Karpas-422 (cell line): ENCODE results near the gene CRB2. TPM values are rescaled to one million over a fixed set of nuclear protein-coding genes. Genes with fewer than 3 reads are reported as not detected.

Experiments used
- DNase-seq: peaks from one replicate; pipeline ENCODE4 v3.0.0-alpha.2; 2015
- H2AFZ ChIP-seq: fragments of 200-600 bp; sonication (generic); 2 replicates; pipeline ENCODE4 v1.6.1; 2014; ENCODE audit warnings: antibody characterized with exemption, low read length, mixed read lengths
- H3K27ac ChIP-seq: fragments of 200-600 bp; sonication (generic); 2 replicates; pipeline ENCODE4 v1.5.1; 2014; ENCODE audit warnings: mild to moderate bottlenecking, low read length, moderate library complexity
- H3K27me3 ChIP-seq: fragments of 200-600 bp; sonication (generic); 2 replicates; pipeline ENCODE4 v1.6.1; 2014; ENCODE audit warnings: low read length, mixed read lengths
- H3K36me3 ChIP-seq: fragments of 200-600 bp; sonication (generic); 2 replicates; pipeline ENCODE4 v1.6.1; 2014; ENCODE audit warnings: low read length, mixed read lengths; ENCODE audit not compliant: insufficient read depth
- H3K4me1 ChIP-seq: fragments of 200-600 bp; sonication (generic); 2 replicates; pipeline ENCODE4 v1.6.1; 2014; ENCODE audit warnings: mild to moderate bottlenecking, low read length, mixed read lengths
- H3K4me2 ChIP-seq: fragments of 200-600 bp; sonication (generic); 2 replicates; pipeline ENCODE4 v1.6.1; 2014; ENCODE audit warnings: low read length, low read depth, mild to moderate bottlenecking; ENCODE audit not compliant: poor library complexity, severe bottlenecking
- H3K4me3 ChIP-seq: fragments of 200-600 bp; sonication (generic); 2 replicates; pipeline ENCODE4 v1.5.1; 2014; ENCODE audit warnings: mild to moderate bottlenecking, antibody characterized with exemption, low read length, mixed read lengths
- H3K79me2 ChIP-seq: fragments of 200-600 bp; sonication (generic); 2 replicates; pipeline ENCODE4 v1.6.1; 2014; ENCODE audit warnings: mild to moderate bottlenecking, low read length, mixed read lengths
- H3K9ac ChIP-seq: fragments of 200-600 bp; sonication (generic); 2 replicates; pipeline ENCODE4 v1.6.0; 2014; ENCODE audit warnings: low read length
- H3K9me2 ChIP-seq: fragments of 200-600 bp; sonication (generic), shearing (Covaris generic); replicated peaks from 2 replicates; pipeline ENCODE4 v1.6.0; 2014; ENCODE audit warnings: mild to moderate bottlenecking, low read length, moderate library complexity; ENCODE audit not compliant: insufficient read depth
- H3K9me3 ChIP-seq: fragments of 300-700, 200-600 bp; sonication (generic); 2 replicates; pipeline ENCODE4 v1.6.1; 2014; ENCODE audit warnings: low read length, mixed read lengths
- H4K20me1 ChIP-seq: fragments of 200-600 bp; sonication (generic); 2 replicates; pipeline ENCODE4 v1.6.1; 2014; ENCODE audit warnings: mild to moderate bottlenecking, antibody characterized with exemption, low read length, low read depth; ENCODE audit not compliant: insufficient read depth
- total RNA-seq: library from RNA; depleted of rRNA; stranded (reverse); fragments of >200 nt; shearing (Covaris generic); gene quantifications from 2 replicates; pipeline ENCODE4 v1.2.3, GENCODE V29; 2014; ENCODE audit warnings: low replicate concordance

CRB2 gene
- total RNA-seq, 1 experiment from 2014 or later = not detected

DNA sequence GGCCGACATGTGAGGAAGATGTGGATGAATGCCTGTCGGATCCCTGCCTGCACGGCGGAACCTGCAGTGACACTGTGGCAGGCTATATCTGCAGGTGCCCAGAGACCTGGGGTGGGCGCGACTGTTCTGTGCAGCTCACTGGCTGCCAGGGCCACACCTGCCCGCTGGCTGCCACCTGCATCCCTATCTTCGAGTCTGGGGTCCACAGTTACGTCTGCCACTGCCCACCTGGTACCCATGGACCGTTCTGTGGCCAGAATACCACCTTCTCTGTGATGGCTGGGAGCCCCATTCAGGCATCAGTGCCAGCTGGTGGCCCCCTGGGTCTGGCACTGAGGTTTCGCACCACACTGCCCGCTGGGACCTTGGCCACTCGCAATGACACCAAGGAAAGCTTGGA lies 14.1 kb downstream of the CRB2 start:
- peaks cover 3% of the 10 kb centered on the region; the same call in 1 of the 2 replicates for H4K20me1 ChIP-seq
- H3K79me2 ChIP-seq = no peaks in the 10 kb centered on the region
- H3K36me3 ChIP-seq = no peaks in the 10 kb centered on the region
- no peak overlapping the region for H3K4me3 ChIP-seq
- H3K4me2 ChIP-seq = no peak overlapping the region
- no peak overlapping the region for H2AFZ ChIP-seq
- no peaks in the 10 kb centered on the region for H3K4me1 ChIP-seq
- no peaks in the 10 kb centered on the region for H3K27me3 ChIP-seq
- H3K9ac ChIP-seq = no peak overlapping the region
- no peak overlapping the region for H3K27ac ChIP-seq
- H3K9me3 ChIP-seq = no peaks in the 10 kb centered on the region
- DNase-seq = no peak
- H3K9me2 ChIP-seq = no peaks in the 10 kb centered on the region

DNA sequence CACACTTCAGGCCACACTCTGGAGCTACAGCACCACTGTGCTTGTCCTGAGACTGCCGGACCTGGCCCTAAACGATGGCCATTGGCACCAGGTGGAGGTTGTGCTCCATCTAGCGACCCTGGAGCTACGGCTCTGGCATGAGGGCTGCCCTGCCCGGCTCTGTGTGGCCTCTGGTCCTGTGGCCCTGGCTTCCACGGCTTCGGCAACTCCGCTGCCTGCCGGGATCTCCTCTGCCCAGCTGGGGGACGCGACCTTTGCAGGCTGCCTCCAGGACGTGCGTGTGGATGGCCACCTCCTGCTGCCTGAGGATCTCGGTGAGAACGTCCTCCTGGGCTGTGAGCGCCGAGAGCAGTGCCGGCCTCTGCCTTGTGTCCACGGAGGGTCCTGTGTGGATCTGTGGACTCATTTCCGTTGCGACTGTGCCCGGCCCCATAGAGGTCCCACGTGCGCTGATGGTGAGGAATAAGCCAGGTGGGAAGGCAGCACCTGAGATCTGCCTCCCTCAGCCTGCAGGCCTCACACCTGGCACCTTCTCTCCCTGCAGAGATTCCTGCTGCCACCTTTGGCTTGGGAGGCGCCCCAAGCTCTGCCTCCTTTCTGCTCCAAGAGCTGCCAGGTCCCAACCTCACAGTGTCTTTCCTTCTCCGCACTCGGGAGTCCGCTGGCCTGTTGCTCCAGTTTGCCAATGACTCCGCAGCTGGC lies 14.7 kb downstream of the CRB2 start:
- Histone ChIP-seq H3K9me2 (no peaks in the 10 kb centered on the region), H3K4me3 (no peak overlapping the region), H3K36me3 (no peaks in the 10 kb centered on the region), H3K4me2 (no peak overlapping the region), H3K4me1 (no peaks in the 10 kb centered on the region), H3K79me2 (no peaks in the 10 kb centered on the region), H4K20me1 (peaks cover 3% of the 10 kb centered on the region; the same call in 1 of the 2 replicates), H2AFZ (no peak overlapping the region), H3K9ac (no peak overlapping the region), H3K9me3 (no peaks in the 10 kb centered on the region), H3K27me3 (no peaks in the 10 kb centered on the region), H3K27ac (no peak overlapping the region)
- no peak for DNase-seq

DNA sequence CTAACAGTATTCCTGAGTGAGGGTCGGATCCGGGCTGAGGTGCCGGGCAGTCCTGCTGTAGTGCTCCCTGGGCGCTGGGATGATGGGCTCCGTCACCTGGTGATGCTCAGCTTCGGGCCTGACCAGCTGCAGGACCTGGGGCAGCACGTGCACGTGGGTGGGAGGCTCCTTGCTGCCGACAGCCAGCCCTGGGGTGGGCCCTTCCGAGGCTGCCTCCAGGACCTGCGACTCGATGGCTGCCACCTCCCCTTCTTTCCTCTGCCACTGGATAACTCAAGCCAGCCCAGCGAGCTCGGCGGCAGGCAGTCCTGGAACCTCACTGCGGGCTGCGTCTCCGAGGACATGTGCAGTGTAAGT lies 15.2 kb downstream of the CRB2 start:
- Histone ChIP-seq H3K4me2 (no peak overlapping the region), H3K4me1 (no peaks in the 10 kb centered on the region), H3K36me3 (no peaks in the 10 kb centered on the region), H3K27me3 (no peaks in the 10 kb centered on the region), H4K20me1 (peaks cover 3% of the 10 kb centered on the region; the same call in 1 of the 2 replicates), H3K9me2 (no peaks in the 10 kb centered on the region), H3K4me3 (no peak overlapping the region), H3K79me2 (no peaks in the 10 kb centered on the region), H3K27ac (no peak overlapping the region), H3K9ac (no peak overlapping the region), H2AFZ (no peak overlapping the region), H3K9me3 (no peaks in the 10 kb centered on the region)
- DNase-seq = no peak

DNA sequence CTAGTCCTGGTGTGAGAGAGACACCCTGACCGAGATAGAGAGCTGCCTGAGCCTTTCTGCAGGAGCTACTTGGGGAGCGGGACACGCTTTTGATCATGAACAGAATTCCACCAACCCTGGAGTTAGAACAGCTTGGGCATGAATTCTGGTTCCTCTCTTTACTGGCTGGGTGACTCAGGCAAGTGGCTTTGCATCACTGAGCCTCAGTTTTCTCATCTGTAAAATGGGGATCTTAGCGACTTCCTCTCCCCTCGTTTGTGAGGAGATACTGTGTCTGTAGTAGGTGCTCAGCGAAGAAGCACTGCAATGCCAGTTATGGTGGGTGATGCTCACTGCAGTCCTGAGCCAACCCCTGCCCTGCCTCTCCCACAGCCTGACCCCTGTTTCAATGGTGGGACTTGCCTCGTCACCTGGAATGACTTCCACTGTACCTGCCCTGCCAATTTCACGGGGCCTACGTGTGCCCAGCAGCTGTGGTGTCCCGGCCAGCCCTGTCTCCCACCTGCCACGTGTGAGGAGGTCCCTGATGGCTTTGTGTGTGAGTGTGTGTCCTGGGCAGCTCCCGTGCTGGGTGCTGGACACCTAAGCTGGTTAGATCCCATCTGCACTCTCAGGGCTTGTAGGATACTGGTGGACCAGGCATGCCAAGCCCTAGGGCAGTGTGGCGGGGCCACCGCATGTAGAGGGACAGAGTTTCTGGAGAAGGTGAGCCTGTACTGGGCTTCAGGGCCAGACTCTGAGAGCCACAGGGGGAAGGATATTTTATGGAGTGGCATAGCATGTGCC lies 16.0 kb downstream of the CRB2 start:
- Histone ChIP-seq H3K4me3 (no peak overlapping the region), H2AFZ (no peak overlapping the region), H3K9ac (no peak overlapping the region), H3K9me3 (no peaks in the 10 kb centered on the region), H3K36me3 (no peaks in the 10 kb centered on the region), H3K9me2 (no peaks in the 10 kb centered on the region), H3K27me3 (no peaks in the 10 kb centered on the region), H3K4me2 (no peak overlapping the region), H3K4me1 (no peaks in the 10 kb centered on the region), H4K20me1 (peaks cover 3% of the 10 kb centered on the region; the same call in 1 of the 2 replicates), H3K27ac (no peak overlapping the region), H3K79me2 (no peaks in the 10 kb centered on the region)
- no peak for DNase-seq

DNA sequence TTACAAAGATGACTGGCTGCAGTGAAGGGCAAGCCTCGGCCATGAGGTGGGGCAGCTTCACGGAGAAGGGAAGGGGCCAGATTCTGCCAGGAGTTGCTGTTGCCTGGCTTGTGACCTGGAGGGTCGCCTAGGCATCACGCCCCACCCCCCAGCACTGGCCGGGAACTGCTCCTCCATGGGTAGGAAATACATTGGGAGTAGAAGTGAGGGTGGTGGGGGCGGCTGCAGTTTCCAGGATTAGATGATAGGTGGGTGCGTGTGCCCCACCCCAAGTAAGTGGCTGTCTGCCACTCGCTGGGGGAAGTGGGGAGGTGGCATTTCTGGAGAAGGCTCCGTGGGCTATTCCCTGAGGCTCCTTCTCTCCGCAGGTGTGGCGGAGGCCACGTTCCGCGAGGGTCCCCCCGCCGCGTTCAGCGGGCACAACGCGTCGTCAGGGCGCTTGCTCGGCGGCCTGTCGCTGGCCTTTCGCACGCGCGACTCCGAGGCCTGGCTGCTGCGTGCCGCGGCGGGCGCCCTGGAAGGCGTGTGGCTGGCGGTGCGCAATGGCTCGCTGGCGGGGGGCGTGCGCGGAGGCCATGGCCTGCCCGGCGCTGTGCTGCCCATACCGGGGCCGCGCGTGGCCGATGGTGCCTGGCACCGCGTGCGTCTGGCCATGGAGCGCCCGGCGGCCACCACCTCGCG lies 16.9 kb downstream of the CRB2 start:
- no peak overlapping the region for H2AFZ ChIP-seq
- no peaks in the 10 kb centered on the region for H3K9me2 ChIP-seq
- H3K79me2 ChIP-seq = no peaks in the 10 kb centered on the region
- peaks cover 3% of the 10 kb centered on the region; the same call in 1 of the 2 replicates for H4K20me1 ChIP-seq
- H3K27me3 ChIP-seq = no peaks in the 10 kb centered on the region
- no peak overlapping the region for H3K9ac ChIP-seq
- DNase-seq = no peak
- H3K4me1 ChIP-seq = no peaks in the 10 kb centered on the region
- no peak overlapping the region for H3K4me3 ChIP-seq
- no peaks in the 10 kb centered on the region for H3K36me3 ChIP-seq
- H3K4me2 ChIP-seq = no peak overlapping the region
- H3K27ac ChIP-seq = no peak overlapping the region
- no peaks in the 10 kb centered on the region for H3K9me3 ChIP-seq

DNA sequence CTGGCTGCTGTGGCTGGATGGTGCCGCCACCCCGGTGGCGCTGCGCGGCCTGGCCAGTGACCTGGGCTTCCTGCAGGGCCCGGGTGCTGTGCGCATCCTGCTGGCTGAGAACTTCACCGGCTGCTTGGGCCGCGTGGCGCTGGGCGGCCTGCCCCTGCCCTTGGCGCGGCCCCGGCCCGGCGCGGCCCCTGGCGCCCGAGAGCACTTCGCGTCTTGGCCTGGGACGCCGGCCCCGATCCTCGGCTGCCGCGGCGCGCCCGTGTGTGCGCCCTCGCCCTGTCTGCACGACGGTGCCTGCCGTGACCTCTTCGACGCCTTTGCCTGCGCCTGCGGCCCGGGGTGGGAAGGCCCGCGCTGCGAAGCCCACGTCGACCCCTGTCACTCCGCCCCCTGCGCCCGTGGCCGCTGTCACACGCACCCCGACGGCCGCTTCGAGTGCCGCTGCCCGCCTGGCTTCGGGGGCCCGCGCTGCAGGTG lies 17.5 kb downstream of the CRB2 start:
- Histone ChIP-seq H3K4me3 (no peak overlapping the region), H2AFZ (no peak overlapping the region), H3K27ac (no peak overlapping the region), H3K9ac (no peak overlapping the region), H3K27me3 (no peaks in the 10 kb centered on the region), H3K36me3 (no peaks in the 10 kb centered on the region), H3K9me3 (no peaks in the 10 kb centered on the region), H3K79me2 (no peaks in the 10 kb centered on the region), H3K4me2 (no peak overlapping the region), H3K4me1 (no peaks in the 10 kb centered on the region), H3K9me2 (no peaks in the 10 kb centered on the region), H4K20me1 (peaks cover 3% of the 10 kb centered on the region; the same call in 1 of the 2 replicates)
- no peak for DNase-seq

DNA sequence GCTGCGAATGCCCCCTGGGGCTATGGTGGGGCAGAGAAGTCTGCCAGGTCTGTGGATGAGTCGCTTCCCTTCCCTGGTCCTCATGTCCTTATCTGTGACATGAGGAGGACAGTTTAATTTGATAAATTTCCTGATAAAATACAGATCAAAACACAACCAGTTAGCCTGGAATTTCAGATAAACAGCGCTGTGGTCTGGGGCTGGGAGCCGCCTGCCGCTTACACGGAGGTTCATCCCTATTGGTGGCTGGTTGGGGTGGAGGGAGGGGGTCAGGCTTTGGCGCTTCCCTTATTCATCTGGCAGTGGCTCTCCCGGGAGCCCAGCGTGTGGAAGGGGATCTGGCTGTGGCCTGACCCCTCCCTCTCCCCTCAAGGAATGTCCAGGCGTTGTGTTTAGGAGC lies 17.9 kb downstream of the CRB2 start:
- no peak for DNase-seq
- H2AFZ ChIP-seq = no peak overlapping the region
- H3K9me3 ChIP-seq = no peaks in the 10 kb centered on the region
- H3K79me2 ChIP-seq = no peaks in the 10 kb centered on the region
- no peaks in the 10 kb centered on the region for H3K27me3 ChIP-seq
- no peak overlapping the region for H3K9ac ChIP-seq
- H3K9me2 ChIP-seq = no peaks in the 10 kb centered on the region
- H3K4me1 ChIP-seq = no peaks in the 10 kb centered on the region
- H3K4me3 ChIP-seq = no peak overlapping the region
- no peak overlapping the region for H3K27ac ChIP-seq
- H3K36me3 ChIP-seq = no peaks in the 10 kb centered on the region
- H3K4me2 ChIP-seq = no peak overlapping the region
- H4K20me1 ChIP-seq = peaks cover 3% of the 10 kb centered on the region; the same call in 1 of the 2 replicates
